GM12874 (cell line): ENCODE measurements around the gene CDK14.

ENCODE experiments used
- TF ChIP-seq, protein P1 (sequence below): IDR thresholded peaks from 2 replicates; pipeline ENCODE4 v1.5.1; 2011; ENCODE audit warnings: low read depth, mild to moderate bottlenecking, control low read depth, low read length, moderate library complexity; ENCODE audit not compliant: insufficient read depth

Gene CDK14

DNA sequence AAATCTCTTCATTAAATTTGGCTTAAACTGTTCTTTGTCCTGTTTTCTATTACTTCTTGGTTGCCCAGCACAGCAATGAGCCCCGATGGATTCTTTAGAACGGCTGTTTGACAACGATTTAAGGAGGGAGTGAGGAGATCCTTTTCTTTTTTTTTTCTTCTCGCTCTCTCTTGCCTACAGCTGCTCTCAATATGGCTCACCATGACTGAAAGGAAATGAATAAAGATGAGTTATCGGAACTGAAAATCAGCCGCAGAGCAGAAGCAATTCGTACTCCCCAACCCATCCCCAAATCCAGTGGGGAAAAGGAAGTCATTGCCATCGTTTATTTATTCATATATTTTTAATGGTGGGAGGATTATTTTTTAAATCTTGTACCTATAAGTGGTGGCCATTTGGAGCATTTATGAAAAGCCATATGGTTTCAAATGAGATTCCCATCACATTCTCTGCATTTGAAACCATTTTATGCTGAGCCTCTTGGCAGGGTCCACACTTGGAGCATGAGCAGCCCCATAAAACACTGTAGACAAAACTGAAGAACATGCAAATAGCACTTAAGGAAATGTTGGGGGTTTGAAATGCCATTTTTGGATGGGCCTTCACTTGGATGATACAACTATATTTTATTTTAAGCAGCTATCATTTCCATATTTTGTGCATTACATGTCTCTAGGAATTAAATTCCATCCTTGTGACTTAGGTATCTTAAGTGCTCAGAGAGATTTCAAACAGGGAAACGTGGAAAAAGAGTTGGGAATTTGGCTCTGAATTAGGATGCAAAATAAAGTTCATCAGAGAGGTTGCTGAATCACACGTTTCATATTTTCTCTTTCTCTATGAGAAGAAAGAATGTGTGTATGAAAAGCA is 560.4 kb downstream of the CDK14 start:
- TF ChIP-seq, protein P1, sequence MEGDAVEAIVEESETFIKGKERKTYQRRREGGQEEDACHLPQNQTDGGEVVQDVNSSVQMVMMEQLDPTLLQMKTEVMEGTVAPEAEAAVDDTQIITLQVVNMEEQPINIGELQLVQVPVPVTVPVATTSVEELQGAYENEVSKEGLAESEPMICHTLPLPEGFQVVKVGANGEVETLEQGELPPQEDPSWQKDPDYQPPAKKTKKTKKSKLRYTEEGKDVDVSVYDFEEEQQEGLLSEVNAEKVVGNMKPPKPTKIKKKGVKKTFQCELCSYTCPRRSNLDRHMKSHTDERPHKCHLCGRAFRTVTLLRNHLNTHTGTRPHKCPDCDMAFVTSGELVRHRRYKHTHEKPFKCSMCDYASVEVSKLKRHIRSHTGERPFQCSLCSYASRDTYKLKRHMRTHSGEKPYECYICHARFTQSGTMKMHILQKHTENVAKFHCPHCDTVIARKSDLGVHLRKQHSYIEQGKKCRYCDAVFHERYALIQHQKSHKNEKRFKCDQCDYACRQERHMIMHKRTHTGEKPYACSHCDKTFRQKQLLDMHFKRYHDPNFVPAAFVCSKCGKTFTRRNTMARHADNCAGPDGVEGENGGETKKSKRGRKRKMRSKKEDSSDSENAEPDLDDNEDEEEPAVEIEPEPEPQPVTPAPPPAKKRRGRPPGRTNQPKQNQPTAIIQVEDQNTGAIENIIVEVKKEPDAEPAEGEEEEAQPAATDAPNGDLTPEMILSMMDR, result no peak

DNA sequence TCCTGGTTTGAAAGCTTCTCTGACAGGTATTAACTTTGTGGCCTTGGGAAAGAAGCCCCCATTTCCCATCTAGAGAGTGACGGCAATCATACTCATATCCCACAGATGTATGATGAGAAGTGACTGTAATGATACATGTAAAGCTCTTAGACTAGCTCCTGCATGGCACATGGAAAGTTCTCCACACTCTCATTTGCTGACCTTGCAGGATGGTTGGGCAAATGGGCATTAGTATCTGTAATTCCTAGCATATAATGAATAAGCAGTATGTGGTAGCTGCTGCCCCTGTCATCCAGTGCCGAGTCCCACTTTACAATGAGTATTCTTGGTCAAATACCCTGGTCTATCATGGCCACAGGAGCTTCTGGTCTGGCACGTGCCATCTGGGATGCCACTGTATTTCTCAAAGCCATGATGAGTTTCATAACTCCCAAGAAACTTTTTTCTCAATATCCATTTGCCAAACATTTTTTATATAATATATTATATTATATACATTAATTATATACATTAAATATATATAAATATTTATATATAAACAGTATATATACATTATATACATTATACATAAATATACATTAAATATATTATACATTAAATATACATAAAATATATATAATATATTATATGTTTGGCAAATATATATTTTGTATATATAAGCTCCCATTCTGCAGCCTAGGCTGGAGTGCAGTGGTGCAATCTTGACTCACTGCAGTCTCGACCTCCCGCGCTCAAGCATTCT is 561.6 kb downstream of the CDK14 start:
- TF ChIP-seq, protein P1, result no peak

DNA sequence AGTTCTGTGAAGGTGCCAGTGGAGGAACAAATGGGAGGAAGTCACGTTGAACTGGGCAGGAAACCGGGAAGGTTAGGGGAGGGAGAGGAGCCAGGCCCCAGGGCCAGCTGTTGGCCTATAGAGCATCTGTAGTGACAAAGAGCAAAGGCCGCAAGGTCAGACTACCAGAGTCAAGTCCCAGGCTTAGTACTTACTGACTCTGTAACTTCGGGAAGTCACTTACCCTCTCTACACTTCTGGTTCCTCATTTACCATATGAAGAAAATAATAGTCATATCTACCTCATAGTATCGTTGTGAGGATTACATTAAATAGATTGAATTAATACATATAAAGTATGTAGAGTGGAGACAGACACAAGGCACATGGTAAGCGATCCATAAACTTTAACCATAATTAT is 566.3 kb downstream of the CDK14 start:
- TF ChIP-seq, protein P1, result no peak

DNA sequence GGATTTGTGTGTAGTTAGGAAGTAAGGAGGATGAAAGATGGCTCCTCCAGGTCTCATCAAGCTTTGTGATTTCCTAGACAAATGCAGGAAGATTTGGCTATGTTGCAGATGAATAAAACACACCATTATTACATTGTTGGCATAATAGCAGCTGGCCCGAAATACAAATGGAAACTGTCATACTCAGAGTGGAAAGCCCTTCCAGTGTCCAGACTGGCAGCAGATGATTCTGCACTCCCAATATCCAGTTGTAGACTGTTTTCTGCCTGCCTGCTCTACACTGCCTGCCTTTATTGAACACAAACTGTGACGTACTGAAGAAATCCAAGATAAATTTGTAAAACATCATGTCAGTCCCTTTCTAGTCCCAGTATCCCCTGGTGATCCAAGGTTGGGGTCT is 568.4 kb downstream of the CDK14 start:
- TF ChIP-seq, protein P1, result no peak

DNA sequence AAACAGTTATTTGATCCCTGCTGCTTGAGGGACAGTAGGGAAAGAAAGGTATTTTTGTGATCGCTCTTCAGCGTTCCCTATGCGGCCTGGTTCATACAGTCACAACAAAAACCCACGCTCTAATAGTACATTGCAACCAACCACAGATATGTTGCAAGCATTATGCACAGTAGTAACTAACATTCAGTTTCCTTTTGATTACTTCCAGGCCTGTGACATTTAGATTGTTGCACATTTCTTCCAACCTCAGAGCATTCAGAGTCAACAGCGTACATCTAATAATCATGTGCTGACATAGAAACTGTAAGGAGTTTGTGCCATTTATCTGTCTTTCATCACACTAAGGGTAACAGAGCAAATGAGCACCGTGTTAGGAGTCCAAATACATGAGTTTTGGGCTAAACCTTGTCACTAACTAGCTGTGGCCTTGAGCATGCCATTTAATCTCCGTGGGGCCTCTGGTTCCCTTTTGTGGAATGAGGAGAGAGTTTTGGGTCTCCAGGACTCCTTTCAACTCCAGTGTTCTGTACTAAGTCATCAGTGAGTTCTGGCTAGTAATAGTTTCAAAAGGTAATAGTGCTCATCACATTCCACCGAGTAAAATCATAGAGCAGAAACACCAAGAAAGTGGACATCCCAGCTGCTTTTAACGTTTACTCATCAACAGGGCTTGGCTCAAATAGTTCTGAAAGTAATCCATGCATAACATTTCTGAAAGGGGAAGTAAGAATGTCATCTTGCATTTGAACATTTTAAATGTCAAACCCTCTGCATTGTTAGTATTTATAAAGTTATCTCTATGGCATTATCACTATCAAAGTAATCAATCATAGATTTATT is 569.1 kb downstream of the CDK14 start:
- TF ChIP-seq, protein P1, result no peak

DNA sequence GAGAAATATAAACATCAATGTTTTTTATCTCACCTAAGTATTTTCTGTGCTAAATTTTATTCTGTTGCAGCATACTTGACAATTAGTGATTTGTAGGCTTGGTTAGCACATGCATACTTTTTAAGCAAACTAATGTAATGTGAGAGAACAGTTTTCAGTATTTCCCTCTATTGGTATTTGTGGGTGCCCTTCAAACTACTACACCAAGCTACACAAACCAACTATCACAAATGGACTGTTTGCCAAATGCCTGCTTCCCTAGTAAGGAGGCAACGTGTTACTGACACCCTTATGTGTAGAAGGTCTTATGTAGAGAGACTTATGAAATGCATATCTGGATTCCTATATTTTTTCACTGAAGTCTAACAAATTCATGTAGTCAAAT is 569.7 kb downstream of the CDK14 start:
- TF ChIP-seq, protein P1, result no peak
